ENCODE data around the gene FAR2.
"Not testable (repeated sequence)": the region's sequence is repeated elsewhere in the genome, so short reads cannot be mapped to it uniquely, and the experiment has no call there.

The FAR2 gene

GRCh38 chr12:29286081-29286790 lies 137.2 kb downstream of the FAR2 start:
- DNase-seq: no peak

- DNase-seq: no peak
These were observed 138.5 kb downstream of the FAR2 start for GRCh38 chr12:29287622-29288021.

GRCh38 chr12:29288031-29288430 lies 139.0 kb downstream of the FAR2 start:
- DNase-seq: no peak

- DNase-seq: not testable (repeated sequence)
These were observed 141.4 kb downstream of the FAR2 start for GRCh38 chr12:29290475-29290874.

GRCh38 chr12:29291226-29291625 lies 142.1 kb downstream of the FAR2 start:
- no peak for DNase-seq

GRCh38 chr12:29299633-29300032 lies 150.6 kb downstream of the FAR2 start:
- no peak for DNase-seq

- no peak for DNase-seq
These were observed 152.0 kb downstream of the FAR2 start for GRCh38 chr12:29301114-29301513.

GRCh38 chr12:29304388-29304787 lies 155.3 kb downstream of the FAR2 start:
- no peak for DNase-seq

GRCh38 chr12:29306266-29306665 lies 157.2 kb downstream of the FAR2 start:
- no peak for DNase-seq

GRCh38 chr12:29306682-29307081 lies 157.6 kb downstream of the FAR2 start:
- no peak for DNase-seq

- DNase-seq: no peak
These were observed 160.3 kb downstream of the FAR2 start for GRCh38 chr12:29309320-29309902.

GRCh38 chr12:29310899-29311298 lies 161.8 kb downstream of the FAR2 start:
- DNase-seq: no peak

- DNase-seq: no peak
These were observed 165.3 kb downstream of the FAR2 start for GRCh38 chr12:29314416-29314815.

- DNase-seq: no peak
These were observed 167.7 kb downstream of the FAR2 start for GRCh38 chr12:29316752-29317151.

- no peak for DNase-seq
These were observed 168.7 kb downstream of the FAR2 start for GRCh38 chr12:29317556-29318363.

- DNase-seq: no peak
These were observed 171.4 kb downstream of the FAR2 start for GRCh38 chr12:29320295-29321085.

GRCh38 chr12:29322157-29322556 lies 173.1 kb downstream of the FAR2 start:
- no peak for DNase-seq

GRCh38 chr12:29329411-29329810 lies 180.3 kb downstream of the FAR2 start:
- DNase-seq: no peak

- no peak for DNase-seq
These were observed 184.1 kb downstream of the FAR2 start for GRCh38 chr12:29333178-29333577.

GRCh38 chr12:29334937-29335336 lies 185.9 kb downstream of the FAR2 start:
- DNase-seq: no peak

GRCh38 chr12:29337325-29337724 lies 188.2 kb downstream of the FAR2 start:
- no peak for DNase-seq

- DNase-seq: no peak
These were observed 194.1 kb downstream of the FAR2 start for GRCh38 chr12:29343022-29343799.

Measured in SIG-M5 (cell line).